ENCODE data around the gene UBE2R2. TPM values are rescaled to one million over a fixed set of nuclear protein-coding genes. Genes with fewer than 3 reads are reported as not detected.
A peak's percentile ranks its signal among the peaks of the same experiment; 100 is the strongest.

Gene UBE2R2
- total and polyA plus RNA-seq, 7 experiments from 2014 or later, result 16.9 to 40.8 (median 28.6) TPM

GRCh38 chr9:33905137-33905536 is 88.2 kb downstream of the UBE2R2 start:
- H3K27me3 Mint-ChIP-seq, result no peaks in the 10 kb centered on the region
- H3K36me3 ChIP-seq (ENCODE audit: control insufficient read depth in 2 of 3, insufficient read depth in 3 of 3, low read length in 3 of 3), result peaks cover 0 to 18% (median 0%) of the 10 kb centered on the region in 3 experiments
- intact Hi-C loops (cut with micrococcal nuclease), result loop anchor here in 1 of 2 donors (5.0 kb wide), 1 partner anchor 88 kb away; the partner anchor contains the start of gene UBE2R2
- peak overlapping the region in 2 of 9 donors; percentile 26 to 46 for H3K27ac Mint-ChIP-seq
- peaks cover 0 to 2% (median 0%) of the 10 kb centered on the region in 11 donors for H3K9me3 Mint-ChIP-seq
- ATAC-seq, result no peak
- peaks cover 13 to 31% (median 24%) of the 10 kb centered on the region in 7 donors for H3K4me1 Mint-ChIP-seq
- peaks cover 3 to 30% (median 16%) of the 10 kb centered on the region in 5 donors for H3K36me3 Mint-ChIP-seq
- no peak overlapping the region for H3K4me3 Mint-ChIP-seq
- H3K9me3 ChIP-seq (ENCODE audit: control insufficient read depth in 2 of 3, low read length in 3 of 3), result no peaks in the 10 kb centered on the region
- no peak overlapping the region for H3K27ac ChIP-seq (ENCODE audit: low read depth, low read length)
- no peak for DNase-seq
- no peaks in the 10 kb centered on the region for H3K27me3 ChIP-seq (ENCODE audit: control insufficient read depth in 2 of 2, insufficient read depth in 2 of 2, low read length in 2 of 2)
- CTCF ChIA-PET, result interaction anchor here (0.9 kb wide), 1 partner anchor 28 kb away, joined by 3 read pairs; no protein-coding TSS in a partner anchor
- POLR2A ChIA-PET, result no interaction called here
- H3K4me3 ChIP-seq (ENCODE audit: low read length), result no peak overlapping the region
- no peaks in the 10 kb centered on the region for H3K4me1 ChIP-seq (ENCODE audit: control insufficient read depth in 2 of 2, insufficient read depth in 2 of 2, low read length in 2 of 2)

- no peaks in the 10 kb centered on the region for H3K27me3 ChIP-seq (ENCODE audit: control insufficient read depth in 2 of 2, insufficient read depth in 2 of 2, low read length in 2 of 2)
- Mint-ChIP-seq H3K27me3 (no peaks in the 10 kb centered on the region), H3K36me3 (peaks cover 3 to 18% (median 8%) of the 10 kb centered on the region in 5 donors), H3K4me1 (peaks cover 13 to 31% (median 24%) of the 10 kb centered on the region in 7 donors), H3K4me3 (no peak overlapping the region), H3K27ac (peak overlapping the region in 4 of 9 donors; percentile 21 to 42 (median 26)), H3K9me3 (peaks cover 0 to 2% (median 0%) of the 10 kb centered on the region in 11 donors)
- ATAC-seq (no peak), DNase-seq (no peak)
- CTCF ChIA-PET, result interaction anchor here (1.2 kb wide), 1 partner anchor 22 kb away, joined by 5 read pairs; no protein-coding TSS in a partner anchor
- H3K4me1 ChIP-seq (ENCODE audit: control insufficient read depth in 2 of 2, insufficient read depth in 2 of 2, low read length in 2 of 2), result no peaks in the 10 kb centered on the region
- intact Hi-C loops (cut with micrococcal nuclease), result loop anchor here in 1 of 2 donors (5.0 kb wide), 1 partner anchor 89 kb away; the partner anchor contains the start of gene UBE2R2
- POLR2A ChIA-PET, result no interaction called here
- H3K36me3 ChIP-seq (ENCODE audit: control insufficient read depth in 2 of 3, insufficient read depth in 3 of 3, low read length in 3 of 3), result peaks cover 0 to 6% (median 0%) of the 10 kb centered on the region in 3 experiments
- no peaks in the 10 kb centered on the region for H3K9me3 ChIP-seq (ENCODE audit: control insufficient read depth in 2 of 3, low read length in 3 of 3)
- no peak overlapping the region for H3K27ac ChIP-seq (ENCODE audit: low read depth, low read length)
- no peak overlapping the region for H3K4me3 ChIP-seq (ENCODE audit: low read length)
Measured at GRCh38 chr9:33906769-33907168, 89.8 kb downstream of the UBE2R2 start.

GRCh38 chr9:33907347-33907746 is 90.4 kb downstream of the UBE2R2 start:
- CTCF ChIA-PET, result interaction anchor here (1.2 kb wide), 1 partner anchor 22 kb away, joined by 5 read pairs; no protein-coding TSS in a partner anchor
- Mint-ChIP-seq H3K9me3 (peaks cover 0 to 2% (median 0%) of the 10 kb centered on the region in 11 donors), H3K27ac (peak overlapping the region in 6 of 9 donors; percentile 21 to 65 (median 35))

GRCh38 chr9:33908114-33908513 is 91.2 kb downstream of the UBE2R2 start:
- no peak overlapping the region for H3K4me3 ChIP-seq (ENCODE audit: low read length)
- ChIA-PET CTCF (interaction anchor here (1.2 kb wide), 1 partner anchor 23 kb away, joined by 5 read pairs; no protein-coding TSS in a partner anchor), POLR2A (no interaction called here)
- ATAC-seq (no peak), DNase-seq (no peak)
- Mint-ChIP-seq H3K36me3 (peaks cover 3 to 19% (median 7%) of the 10 kb centered on the region in 5 donors), H3K9me3 (peaks cover 0 to 2% (median 0%) of the 10 kb centered on the region in 11 donors), H3K4me1 (peaks cover 13 to 31% (median 24%) of the 10 kb centered on the region in 7 donors), H3K27ac (peak overlapping the region in 6 of 9 donors; percentile 3 to 60 (median 31)), H3K4me3 (peak overlapping the region in 1 of 10 donors; percentile 28), H3K27me3 (no peaks in the 10 kb centered on the region)
- H3K27me3 ChIP-seq (ENCODE audit: control insufficient read depth in 2 of 2, insufficient read depth in 2 of 2, low read length in 2 of 2), result no peaks in the 10 kb centered on the region
- no peak overlapping the region for H3K27ac ChIP-seq (ENCODE audit: low read depth, low read length)
- intact Hi-C loops (cut with micrococcal nuclease), result loop anchor here in 1 of 2 donors (5.0 kb wide), 1 partner anchor 91 kb away; the partner anchor contains the start of gene UBE2R2
- H3K4me1 ChIP-seq (ENCODE audit: control insufficient read depth in 2 of 2, insufficient read depth in 2 of 2, low read length in 2 of 2), result no peaks in the 10 kb centered on the region
- H3K9me3 ChIP-seq (ENCODE audit: control insufficient read depth in 2 of 3, low read length in 3 of 3), result no peaks in the 10 kb centered on the region
- H3K36me3 ChIP-seq (ENCODE audit: control insufficient read depth in 2 of 3, insufficient read depth in 3 of 3, low read length in 3 of 3), result peaks cover 0 to 9% (median 0%) of the 10 kb centered on the region in 3 experiments

More at GRCh38 chr9:33907347-33907746, 90.4 kb downstream of the UBE2R2 start:
- no peak overlapping the region for H3K4me3 Mint-ChIP-seq
- Histone ChIP-seq H3K27me3 (ENCODE audit: control insufficient read depth in 2 of 2, insufficient read depth in 2 of 2, low read length in 2 of 2) (no peaks in the 10 kb centered on the region), H3K36me3 (ENCODE audit: control insufficient read depth in 2 of 3, insufficient read depth in 3 of 3, low read length in 3 of 3) (peaks cover 0 to 6% (median 0%) of the 10 kb centered on the region in 3 experiments), H3K4me3 (ENCODE audit: low read length) (no peak overlapping the region), H3K4me1 (ENCODE audit: control insufficient read depth in 2 of 2, insufficient read depth in 2 of 2, low read length in 2 of 2) (no peaks in the 10 kb centered on the region), H3K9me3 (ENCODE audit: control insufficient read depth in 2 of 3, low read length in 3 of 3) (no peaks in the 10 kb centered on the region), H3K27ac (ENCODE audit: low read depth, low read length) (no peak overlapping the region)
- POLR2A ChIA-PET, result no interaction called here
- H3K27me3 Mint-ChIP-seq, result no peaks in the 10 kb centered on the region
- H3K36me3 Mint-ChIP-seq, result peaks cover 3 to 18% (median 7%) of the 10 kb centered on the region in 5 donors
- ATAC-seq (no peak), DNase-seq (no peak)
- intact Hi-C loops (cut with micrococcal nuclease), result loop anchor here in 1 of 2 donors (5.0 kb wide), 1 partner anchor 90 kb away; the partner anchor contains the start of gene UBE2R2
- H3K4me1 Mint-ChIP-seq, result peaks cover 13 to 31% (median 24%) of the 10 kb centered on the region in 7 donors

- intact Hi-C loops (cut with micrococcal nuclease), result loop anchor here in 1 of 2 donors (5.0 kb wide), 1 partner anchor 91 kb away; the partner anchor contains the start of gene UBE2R2
- ATAC-seq (no peak), DNase-seq (no peak)
- Mint-ChIP-seq H3K4me3 (no peak overlapping the region), H3K36me3 (peaks cover 3 to 23% (median 7%) of the 10 kb centered on the region in 5 donors), H3K27ac (peak overlapping the region in 2 of 9 donors; percentile 34 to 60), H3K27me3 (no peaks in the 10 kb centered on the region), H3K4me1 (peaks cover 9 to 27% (median 24%) of the 10 kb centered on the region in 7 donors), H3K9me3 (peaks cover 0 to 2% (median 0%) of the 10 kb centered on the region in 11 donors)
- H3K4me1 ChIP-seq (ENCODE audit: control insufficient read depth in 2 of 2, insufficient read depth in 2 of 2, low read length in 2 of 2), result no peaks in the 10 kb centered on the region
- ChIA-PET CTCF (no interaction called here), POLR2A (no interaction called here)
- peaks cover 0 to 10% (median 0%) of the 10 kb centered on the region in 3 experiments for H3K36me3 ChIP-seq (ENCODE audit: control insufficient read depth in 2 of 3, insufficient read depth in 3 of 3, low read length in 3 of 3)
- no peaks in the 10 kb centered on the region for H3K9me3 ChIP-seq (ENCODE audit: control insufficient read depth in 2 of 3, low read length in 3 of 3)
- H3K4me3 ChIP-seq (ENCODE audit: low read length), result no peak overlapping the region
- H3K27me3 ChIP-seq (ENCODE audit: control insufficient read depth in 2 of 2, insufficient read depth in 2 of 2, low read length in 2 of 2), result no peaks in the 10 kb centered on the region
- no peak overlapping the region for H3K27ac ChIP-seq (ENCODE audit: low read depth, low read length)
Measured at GRCh38 chr9:33908749-33909148, 91.8 kb downstream of the UBE2R2 start.

- Mint-ChIP-seq H3K4me1 (peaks cover 0 to 7% (median 0%) of the 10 kb centered on the region in 7 donors), H3K36me3 (peaks cover 9 to 29% (median 22%) of the 10 kb centered on the region in 5 donors), H3K27ac (peak overlapping the region in 4 of 9 donors; percentile 32 to 56 (median 40)), H3K27me3 (no peaks in the 10 kb centered on the region), H3K4me3 (no peak overlapping the region), H3K9me3 (no peaks in the 10 kb centered on the region)
- CTCF ChIA-PET, result interaction anchor here (0.5 kb wide), 1 partner anchor 349 kb away, joined by 3 read pairs; no protein-coding TSS in a partner anchor
- no peaks in the 10 kb centered on the region for H3K9me3 ChIP-seq (ENCODE audit: control insufficient read depth in 2 of 3, low read length in 3 of 3)
- POLR2A ChIA-PET, result no interaction called here
- H3K4me3 ChIP-seq (ENCODE audit: low read length), result no peak overlapping the region
- H3K27ac ChIP-seq (ENCODE audit: low read depth, low read length), result no peak overlapping the region
- no peak for ATAC-seq
- no peaks in the 10 kb centered on the region for H3K27me3 ChIP-seq (ENCODE audit: control insufficient read depth in 2 of 2, insufficient read depth in 2 of 2, low read length in 2 of 2)
- peaks cover 0 to 38% (median 9%) of the 10 kb centered on the region in 3 experiments for H3K36me3 ChIP-seq (ENCODE audit: control insufficient read depth in 2 of 3, insufficient read depth in 3 of 3, low read length in 3 of 3)
- no peak for DNase-seq
- intact Hi-C loops (cut with micrococcal nuclease), result no loop called here
- no peaks in the 10 kb centered on the region for H3K4me1 ChIP-seq (ENCODE audit: control insufficient read depth in 2 of 2, insufficient read depth in 2 of 2, low read length in 2 of 2)
Measured at GRCh38 chr9:33913541-33913940, 96.6 kb downstream of the UBE2R2 start.
